NB4 (cell line): Measurements from ENCODE around the gene CLDN6.
A peak's percentile ranks its signal among the peaks of the same experiment; 100 is the strongest.

Experiments used
- DNase-seq: peaks from one replicate; pipeline ENCODE4 v3.0.0; 2010; ENCODE audit warnings: low read depth
- H3K4me3 ChIP-seq: one replicate; pipeline ENCODE4 v1.5.1; 2011; ENCODE audit warnings: mild to moderate bottlenecking, low read depth, low read length, moderate library complexity
- CTCF ChIP-seq: IDR thresholded peaks from one replicate; pipeline ENCODE4 v1.5.1; 2012; ENCODE audit warnings: low read depth, low read length
- MYC ChIP-seq: IDR thresholded peaks from 2 replicates; pipeline ENCODE4 v1.6.1; 2011; ENCODE audit warnings: low read depth, low read length
- POLR2A ChIP-seq: IDR thresholded peaks from 2 replicates; pipeline ENCODE4 v1.6.1; 2011; ENCODE audit warnings: mild to moderate bottlenecking; ENCODE audit not compliant: insufficient read length; ENCODE audit errors: extremely low read depth
- TF ChIP-seq, protein P1 (sequence below): IDR thresholded peaks from 2 replicates; pipeline ENCODE4 v1.6.1; 2011; ENCODE audit warnings: low read depth, low read length

CLDN6 gene

GRCh38 chr16:3012828-3013420 lies 5.1 kb downstream of the CLDN6 start, which contains the start of gene CLDN9:
Gene CLDN9, plus strand, starts transcription at chr16:3012923. Its CDS starts 440 bp downstream, at chr16:3013363.
- DNase-seq: no peak
- no peak within 1 kb of the TSS for H3K4me3 ChIP-seq
- TF ChIP-seq, protein P1, sequence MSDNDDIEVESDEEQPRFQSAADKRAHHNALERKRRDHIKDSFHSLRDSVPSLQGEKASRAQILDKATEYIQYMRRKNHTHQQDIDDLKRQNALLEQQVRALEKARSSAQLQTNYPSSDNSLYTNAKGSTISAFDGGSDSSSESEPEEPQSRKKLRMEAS: no peak
- TF ChIP-seq CTCF (no peak), POLR2A (no peak), MYC (no peak)

DNA sequence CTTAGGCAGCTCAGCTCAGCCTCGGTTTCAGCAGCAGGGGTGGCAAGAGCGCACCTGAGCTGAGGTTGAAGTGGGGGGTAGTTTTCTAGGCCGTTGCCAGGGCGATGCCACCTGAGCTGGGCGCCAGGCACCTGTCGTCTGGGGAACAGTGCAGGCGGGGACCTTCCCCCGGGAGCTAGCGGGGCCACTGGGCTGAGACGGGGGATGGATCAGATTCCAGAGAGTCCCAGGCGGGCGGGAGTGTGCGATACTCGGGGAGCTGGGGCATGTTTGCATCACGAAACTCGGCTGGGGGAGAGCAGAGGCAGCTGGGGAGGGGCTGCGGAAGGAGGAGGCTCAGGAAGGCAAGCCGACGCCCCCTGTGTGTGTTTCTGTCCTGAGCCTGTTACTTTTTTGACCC lies 5.7 kb downstream of the CLDN6 start:
- no peak for TF ChIP-seq CTCF
- TF ChIP-seq, protein P1: no peak
- TF ChIP-seq POLR2A: no peak
- TF ChIP-seq MYC: no peak
- DNase-seq: no peak
- no peak overlapping the region for H3K4me3 ChIP-seq

DNA sequence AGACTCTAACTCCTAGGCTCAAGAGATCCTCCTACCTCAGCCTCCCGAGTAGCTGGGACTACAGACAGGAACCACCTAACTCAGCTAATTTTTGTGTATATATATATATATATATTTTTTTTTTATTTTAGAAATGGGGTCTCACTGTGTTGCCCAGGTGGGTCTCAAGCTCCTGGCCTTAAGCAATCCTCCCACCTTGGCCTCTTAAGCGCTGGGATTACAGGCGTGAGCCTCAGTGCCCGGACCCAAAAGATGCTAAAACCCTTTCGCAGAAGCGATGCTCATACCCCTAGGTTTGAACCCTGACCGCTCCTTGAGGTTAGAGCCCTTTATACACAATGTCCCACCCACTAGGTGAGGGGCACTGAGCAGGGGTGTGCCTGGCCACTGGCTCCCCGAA lies 7.5 kb downstream of the CLDN6 start:
- H3K4me3 ChIP-seq: no peak overlapping the region
- TF ChIP-seq MYC (no peak), POLR2A (no peak), CTCF (no peak)
- TF ChIP-seq, protein P1: no peak
- no peak for DNase-seq

GRCh38 chr16:3009568-3010390 lies 8.2 kb downstream of the CLDN6 start:
- no peak overlapping the region for H3K4me3 ChIP-seq
- TF ChIP-seq POLR2A (no peak), MYC (no peak), CTCF (no peak)
- TF ChIP-seq, protein P1: no peak
- DNase-seq: no peak

- TF ChIP-seq POLR2A (no peak), MYC (no peak), CTCF (no peak)
- TF ChIP-seq, protein P1: no peak
- DNase-seq: peak; percentile 41
- H3K4me3 ChIP-seq: no peak overlapping the region
Observed at GRCh38 chr16:3008690-3009037, 9.3 kb downstream of the CLDN6 start.
